PC-9 (cell line): ENCODE measurements around the gene FAM163B. TPM values are rescaled to one million over a fixed set of nuclear protein-coding genes. Genes with fewer than 3 reads are reported as not detected.

Experiments used
- BruUV-seq: library from RNA; stranded (reverse); fragments of 400-500 nt; replicated peaks from 2 replicates; lab custom pipeline; 2021; lab: Mats Ljungman, UMichigan
- CTCF ChIA-PET: fragments of 300-600 bp; sonication (Branson Sonifier 250); formaldehyde crosslinking; loops from one replicate; lab custom pipeline; 2022; ENCODE audit warnings: antibody characterized with exemption; lab: Charles Lee
- POLR2A ChIA-PET: fragments of 300-600 bp; sonication (Branson Sonifier 250); formaldehyde crosslinking; loops from one replicate; lab custom pipeline; 2022; ENCODE audit warnings: antibody characterized with exemption; ENCODE audit not compliant: unreplicated experiment; lab: Charles Lee
- DNase-seq, 2 experiments: peaks; one replicate each; pipeline versions ENCODE4 v3.0.0 to v3.0.0-alpha.2; 2015 to 2022; ENCODE audit warnings: mixed read lengths in 1 of 2
- H2AFZ ChIP-seq: fragments of 200-600 bp; sonication (generic); 2 replicates; pipeline ENCODE4 v1.8.1; 2017; ENCODE audit warnings: antibody characterized with exemption
- H3F3A ChIP-seq: fragments of 200-600 bp; sonication (generic); 2 replicates; pipeline ENCODE4 v1.8.1; 2017; ENCODE audit warnings: antibody characterized with exemption, mild to moderate bottlenecking, low read depth; ENCODE audit not compliant: insufficient read depth
- H3K27ac ChIP-seq: fragments of 200-600 bp; sonication (generic); 2 replicates; pipeline ENCODE4 v1.6.1; 2016; ENCODE audit warnings: mixed run types
- H3K27me3 ChIP-seq: fragments of 200-600 bp; sonication (generic); 2 replicates; pipeline ENCODE4 v1.6.1; 2016; ENCODE audit warnings: low read depth, mixed run types; ENCODE audit not compliant: insufficient read depth
- H3K36me3 ChIP-seq: fragments of 200-600 bp; sonication (generic); 2 replicates; pipeline ENCODE4 v1.6.1; 2016; ENCODE audit warnings: low read depth, mixed run types
- H3K4me1 ChIP-seq: fragments of 200-600 bp; sonication (generic); replicated peaks from 2 replicates; pipeline ENCODE4 v1.6.1; 2016; ENCODE audit warnings: mixed run types; ENCODE audit not compliant: insufficient read depth
- H3K4me2 ChIP-seq: fragments of 200-600 bp; sonication (generic); 2 replicates; pipeline ENCODE4 v1.6.1; 2017; ENCODE audit warnings: mixed run types
- H3K4me3 ChIP-seq: fragments of 200-600 bp; sonication (generic); 2 replicates; pipeline ENCODE4 v1.6.1; 2016; ENCODE audit warnings: mixed run types
- H3K79me2 ChIP-seq: fragments of 200-600 bp; sonication (generic); 2 replicates; pipeline ENCODE4 v1.6.1; 2017; ENCODE audit warnings: low read depth, mixed run types
- H3K9me2 ChIP-seq: fragments of 200-600 bp; sonication (generic); 2 replicates; pipeline ENCODE4 v1.8.1; 2017; ENCODE audit warnings: mild to moderate bottlenecking; ENCODE audit not compliant: insufficient read depth
- H3K9me3 ChIP-seq: fragments of 200-600 bp; sonication (generic); 2 replicates; pipeline ENCODE4 v1.8.1; 2016; ENCODE audit warnings: low read depth; ENCODE audit not compliant: insufficient read depth
- H4K20me1 ChIP-seq: fragments of 200-600 bp; sonication (generic); 2 replicates; pipeline ENCODE4 v1.8.1; 2017; ENCODE audit not compliant: insufficient read depth
- CTCF ChIP-seq: fragments of 200-600 bp; sonication (generic); conservative IDR thresholded peaks from 2 replicates; pipeline ENCODE4 v1.6.1; 2017; ENCODE audit warnings: mixed run types, antibody characterized with exemption, mild to moderate bottlenecking, moderate library complexity
- EZH2 ChIP-seq: fragments of 200-600 bp; sonication (generic); IDR thresholded peaks from 2 replicates; pipeline ENCODE4 v1.8.0; 2017; ENCODE audit warnings: antibody characterized with exemption, low read depth
- intact Hi-C: fragments of 100-400 bp; cut with micrococcal nuclease; formaldehyde crosslinking; loops from one replicate; pipeline ENCODE4 v1.10.0; 2022; ENCODE audit not compliant: unreplicated experiment
- total RNA-seq: library from RNA; stranded (reverse); gene quantifications from 2 replicates; pipeline ENCODE4 v1.2.3, GENCODE V29; 2021

The FAM163B gene
- total RNA-seq, 1 experiment from 2014 or later, result not detected

GRCh38 chr9:133590231-133590855 lies 18.8 kb downstream of the FAM163B start:
- H3K9me2 ChIP-seq, result no peaks in the 10 kb centered on the region
- no peaks in the 10 kb centered on the region for H3K36me3 ChIP-seq
- no peaks in the 10 kb centered on the region for H3K9me3 ChIP-seq
- H3F3A ChIP-seq, result no peaks in the 10 kb centered on the region
- H3K27ac ChIP-seq, result no peak overlapping the region
- intact Hi-C loops, result no loop called here
- no peak overlapping the region for H3K4me3 ChIP-seq
- H3K79me2 ChIP-seq, result no peaks in the 10 kb centered on the region
- no peak overlapping the region for H3K4me2 ChIP-seq
- DNase-seq, result no peak
- no peaks in the 10 kb centered on the region for H3K4me1 ChIP-seq
- H3K27me3 ChIP-seq, result peaks cover 65% of the 10 kb centered on the region
- H4K20me1 ChIP-seq, result no peaks in the 10 kb centered on the region
- ChIA-PET POLR2A (no interaction called here), CTCF (interaction anchor here (0.7 kb wide), 1 partner anchor 24 kb away, joined by 4 read pairs; no protein-coding TSS in a partner anchor)
- H2AFZ ChIP-seq, result no peak overlapping the region
- TF ChIP-seq CTCF, result no peak
- no peak for TF ChIP-seq EZH2
- BruUV-seq, result no TSS peak

- Histone ChIP-seq H3K4me3 (no peak overlapping the region), H3K27me3 (peaks cover 65% of the 10 kb centered on the region), H4K20me1 (no peaks in the 10 kb centered on the region), H3K9me2 (no peaks in the 10 kb centered on the region), H3K27ac (no peak overlapping the region), H3K9me3 (no peaks in the 10 kb centered on the region), H3K36me3 (no peaks in the 10 kb centered on the region), H3K79me2 (no peaks in the 10 kb centered on the region), H2AFZ (no peak overlapping the region), H3F3A (no peaks in the 10 kb centered on the region), H3K4me1 (no peaks in the 10 kb centered on the region), H3K4me2 (no peak overlapping the region)
- ChIA-PET POLR2A (no interaction called here), CTCF (interaction anchor here (0.7 kb wide), 1 partner anchor 25 kb away, joined by 4 read pairs; no protein-coding TSS in a partner anchor)
- DNase-seq, result no peak
- TF ChIP-seq CTCF, result peak; percentile 80
- no peak for TF ChIP-seq EZH2
- intact Hi-C loops, result no loop called here
- no TSS peak for BruUV-seq
Observed at GRCh38 chr9:133589454-133590227, 19.5 kb downstream of the FAM163B start.

- Histone ChIP-seq H3K27me3 (peaks cover 65% of the 10 kb centered on the region), H3K9me2 (no peaks in the 10 kb centered on the region), H4K20me1 (no peaks in the 10 kb centered on the region), H3K27ac (no peak overlapping the region), H3F3A (no peaks in the 10 kb centered on the region), H3K4me2 (no peak overlapping the region), H3K79me2 (no peaks in the 10 kb centered on the region), H3K4me1 (no peaks in the 10 kb centered on the region), H3K9me3 (no peaks in the 10 kb centered on the region), H2AFZ (no peak overlapping the region), H3K4me3 (no peak overlapping the region), H3K36me3 (no peaks in the 10 kb centered on the region)
- no peak for DNase-seq
- POLR2A ChIA-PET, result no interaction called here
- intact Hi-C loops, result no loop called here
- TF ChIP-seq EZH2 (no peak), CTCF (no peak)
- CTCF ChIA-PET, result no interaction called here
- BruUV-seq, result no TSS peak
Observed at GRCh38 chr9:133587466-133587865, 21.7 kb downstream of the FAM163B start.
